ENCODE measurements around the gene SAFB.
"Not testable (repeated sequence)": the region's sequence is repeated elsewhere in the genome, so short reads cannot be mapped to it uniquely, and the experiment has no call there.

Gene SAFB

GRCh38 chr19:5595129-5595528 is 27.8 kb upstream of the SAFB start:
- DNase-seq (ENCODE audit: low spot score): no peak

- no peak for DNase-seq (ENCODE audit: low spot score)
These were observed 27.1 kb upstream of the SAFB start for GRCh38 chr19:5595745-5596144.

GRCh38 chr19:5600797-5601196 is 22.1 kb upstream of the SAFB start:
- no peak for DNase-seq (ENCODE audit: low spot score)

- no peak for DNase-seq (ENCODE audit: low spot score)
These were observed 19.3 kb upstream of the SAFB start for GRCh38 chr19:5603626-5604025.

- DNase-seq (ENCODE audit: low spot score): no peak
These were observed 17.5 kb upstream of the SAFB start for GRCh38 chr19:5605362-5605761.

GRCh38 chr19:5607318-5608275 is 15.3 kb upstream of the SAFB start:
- no peak for DNase-seq (ENCODE audit: low spot score)

- no peak for DNase-seq (ENCODE audit: low spot score)
These were observed 14.6 kb upstream of the SAFB start for GRCh38 chr19:5608291-5608690.

- not testable (repeated sequence) for DNase-seq (ENCODE audit: low spot score)
These were observed 14.1 kb upstream of the SAFB start for GRCh38 chr19:5608766-5609165.

- no peak for DNase-seq (ENCODE audit: low spot score)
These were observed 12.9 kb upstream of the SAFB start for GRCh38 chr19:5609881-5610448.

- DNase-seq (ENCODE audit: low spot score): no peak
These were observed 9.7 kb upstream of the SAFB start for GRCh38 chr19:5612891-5613865.

GRCh38 chr19:5615756-5616327 is 7.0 kb upstream of the SAFB start:
- no peak for DNase-seq (ENCODE audit: low spot score)

GRCh38 chr19:5617080-5617479 is 5.8 kb upstream of the SAFB start:
- no peak for DNase-seq (ENCODE audit: low spot score)

GRCh38 chr19:5618591-5618990 is 4.3 kb upstream of the SAFB start:
- DNase-seq (ENCODE audit: low spot score): no peak

- DNase-seq (ENCODE audit: low spot score): no peak
These were observed 2.9 kb upstream of the SAFB start for GRCh38 chr19:5619946-5620345.

GRCh38 chr19:5621311-5621944 is 1.5 kb upstream of the SAFB start:
- DNase-seq (ENCODE audit: low spot score): peak; percentile 55

GRCh38 chr19:5621945-5622464 is 878 bp upstream of the SAFB start:
- DNase-seq (ENCODE audit: low spot score): peak; percentile 56

- DNase-seq (ENCODE audit: low spot score): no peak
These were observed 624 bp downstream of the SAFB start for GRCh38 chr19:5623397-5624017.

GRCh38 chr19:5624018-5624663 is 1.3 kb downstream of the SAFB start:
- DNase-seq (ENCODE audit: low spot score): no peak

GRCh38 chr19:5624741-5625278 is 1.9 kb downstream of the SAFB start:
- no peak for DNase-seq (ENCODE audit: low spot score)

GRCh38 chr19:5625641-5626040 is 2.8 kb downstream of the SAFB start:
- no peak for DNase-seq (ENCODE audit: low spot score)
